ENCODE results near the gene DIS3L2.

GRCh38 chr2:232376260-232376659 is 414.7 kb downstream of the DIS3L2 start:
- no peak for TF ChIP-seq CTCF (IDR thresholded peaks at IDR 0.05 in 4 of 5, conservative IDR thresholded peaks at IDR 0.05 in 1 of 5)
- TF ChIP-seq POLR2A (IDR thresholded peaks at IDR 0.05): no peak

All from gastrocnemius medialis (tissue), 4 donors.